ENCODE results near the gene IKZF3.

The IKZF3 gene

DNA sequence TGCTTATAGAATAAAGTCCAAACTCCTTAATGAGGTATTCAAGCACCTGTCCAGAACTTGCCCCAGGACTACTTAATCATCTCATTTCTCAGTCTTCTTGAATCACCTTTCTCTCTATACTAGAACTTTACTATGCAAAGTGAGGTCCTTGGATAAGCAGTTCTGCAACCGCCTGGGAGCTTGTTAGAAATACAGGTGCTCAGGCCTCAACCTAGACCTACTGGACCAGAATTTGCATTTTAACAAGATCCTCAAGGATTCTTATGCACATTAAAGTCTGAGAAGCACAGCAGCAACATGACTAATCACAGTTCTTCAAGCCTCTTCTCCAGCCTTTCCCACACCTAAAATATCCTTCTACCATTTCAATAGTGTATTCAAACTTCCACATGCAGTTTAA lies 64.7 kb downstream of the IKZF3 start:
- no peaks in the 10 kb centered on the region for H4K20me1 ChIP-seq (ENCODE audit: insufficient read depth)
- peak overlapping the region; percentile 77 for H3K4me2 ChIP-seq
- H3K36me3 ChIP-seq (ENCODE audit: insufficient read depth): peaks cover 5% of the 10 kb centered on the region; the same call in 1 of the 2 replicates
- H3K79me2 ChIP-seq (ENCODE audit: insufficient read depth, low read depth): peaks cover 67% of the 10 kb centered on the region
- H3K4me3 ChIP-seq (IDR thresholded peaks at IDR 0.05; ENCODE audit: insufficient read depth, low read depth, low read length): no peak overlapping the region
- peak overlapping the region; percentile 33; the same call in 1 of the 2 replicates for H3K9ac ChIP-seq
- no peak overlapping the region for H2AFZ ChIP-seq (ENCODE audit: low read depth)
- peaks cover 98% of the 10 kb centered on the region for H3K4me1 ChIP-seq (ENCODE audit: low read depth, poor library complexity, severe bottlenecking)
- TF ChIP-seq, protein P1, sequence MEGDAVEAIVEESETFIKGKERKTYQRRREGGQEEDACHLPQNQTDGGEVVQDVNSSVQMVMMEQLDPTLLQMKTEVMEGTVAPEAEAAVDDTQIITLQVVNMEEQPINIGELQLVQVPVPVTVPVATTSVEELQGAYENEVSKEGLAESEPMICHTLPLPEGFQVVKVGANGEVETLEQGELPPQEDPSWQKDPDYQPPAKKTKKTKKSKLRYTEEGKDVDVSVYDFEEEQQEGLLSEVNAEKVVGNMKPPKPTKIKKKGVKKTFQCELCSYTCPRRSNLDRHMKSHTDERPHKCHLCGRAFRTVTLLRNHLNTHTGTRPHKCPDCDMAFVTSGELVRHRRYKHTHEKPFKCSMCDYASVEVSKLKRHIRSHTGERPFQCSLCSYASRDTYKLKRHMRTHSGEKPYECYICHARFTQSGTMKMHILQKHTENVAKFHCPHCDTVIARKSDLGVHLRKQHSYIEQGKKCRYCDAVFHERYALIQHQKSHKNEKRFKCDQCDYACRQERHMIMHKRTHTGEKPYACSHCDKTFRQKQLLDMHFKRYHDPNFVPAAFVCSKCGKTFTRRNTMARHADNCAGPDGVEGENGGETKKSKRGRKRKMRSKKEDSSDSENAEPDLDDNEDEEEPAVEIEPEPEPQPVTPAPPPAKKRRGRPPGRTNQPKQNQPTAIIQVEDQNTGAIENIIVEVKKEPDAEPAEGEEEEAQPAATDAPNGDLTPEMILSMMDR (conservative IDR thresholded peaks at IDR 0.05; ENCODE audit: low read depth, low read length): no peak
- no peaks in the 10 kb centered on the region for H3K27me3 ChIP-seq (ENCODE audit: insufficient read depth, low read depth)
- peak overlapping the region; percentile 86; the same call in 1 of the 2 replicates for H3K27ac ChIP-seq

DNA sequence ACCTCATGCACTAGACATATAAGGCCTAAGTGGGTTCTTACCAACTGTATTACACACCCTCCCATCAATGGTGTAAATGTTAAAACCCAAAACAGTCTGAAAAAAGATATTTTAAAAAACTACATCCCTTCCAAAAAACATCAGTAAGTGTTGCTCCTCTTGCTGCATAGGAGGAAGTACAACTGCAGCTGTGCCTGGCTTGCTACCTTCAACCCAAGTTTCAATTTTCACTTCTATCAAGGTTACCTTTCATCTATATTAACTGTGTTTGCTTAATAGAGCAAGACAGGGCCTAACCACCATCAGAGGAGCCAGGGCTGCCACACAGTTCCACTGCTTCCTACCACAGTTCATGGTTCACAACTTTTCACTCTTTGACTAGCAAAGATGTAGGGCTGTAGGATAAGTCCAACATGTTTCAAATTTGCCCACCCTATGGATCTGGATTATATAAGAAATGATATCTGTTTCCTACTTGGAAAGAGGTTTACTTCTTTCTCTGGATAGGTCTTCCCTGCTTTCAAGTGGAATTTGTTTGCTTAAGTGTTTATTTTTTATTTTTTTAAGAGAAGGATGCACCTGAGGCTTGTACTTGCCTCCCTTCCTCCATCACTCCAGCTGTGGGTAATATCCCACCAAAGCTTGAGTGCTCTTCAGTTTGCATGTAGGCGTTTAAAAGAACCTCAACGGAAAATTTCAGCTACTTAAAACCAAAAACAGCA lies 69.7 kb downstream of the IKZF3 start:
- Histone ChIP-seq H3K27ac (peak overlapping the region; percentile 83), H3K4me2 (peak overlapping the region; percentile 64), H3K9ac (peak overlapping the region; percentile 12; the same call in 1 of the 2 replicates), H4K20me1 (ENCODE audit: insufficient read depth) (no peaks in the 10 kb centered on the region), H2AFZ (ENCODE audit: low read depth) (no peak overlapping the region), H3K4me1 (ENCODE audit: low read depth, poor library complexity, severe bottlenecking) (peaks cover 96% of the 10 kb centered on the region), H3K4me3 (IDR thresholded peaks at IDR 0.05; ENCODE audit: insufficient read depth, low read depth, low read length) (no peak overlapping the region), H3K27me3 (ENCODE audit: insufficient read depth, low read depth) (no peaks in the 10 kb centered on the region), H3K36me3 (ENCODE audit: insufficient read depth) (peaks cover 15% of the 10 kb centered on the region; the same call in 1 of the 2 replicates), H3K79me2 (ENCODE audit: insufficient read depth, low read depth) (peaks cover 76% of the 10 kb centered on the region)
- TF ChIP-seq, protein P1 (conservative IDR thresholded peaks at IDR 0.05; ENCODE audit: low read depth, low read length): no peak

DNA sequence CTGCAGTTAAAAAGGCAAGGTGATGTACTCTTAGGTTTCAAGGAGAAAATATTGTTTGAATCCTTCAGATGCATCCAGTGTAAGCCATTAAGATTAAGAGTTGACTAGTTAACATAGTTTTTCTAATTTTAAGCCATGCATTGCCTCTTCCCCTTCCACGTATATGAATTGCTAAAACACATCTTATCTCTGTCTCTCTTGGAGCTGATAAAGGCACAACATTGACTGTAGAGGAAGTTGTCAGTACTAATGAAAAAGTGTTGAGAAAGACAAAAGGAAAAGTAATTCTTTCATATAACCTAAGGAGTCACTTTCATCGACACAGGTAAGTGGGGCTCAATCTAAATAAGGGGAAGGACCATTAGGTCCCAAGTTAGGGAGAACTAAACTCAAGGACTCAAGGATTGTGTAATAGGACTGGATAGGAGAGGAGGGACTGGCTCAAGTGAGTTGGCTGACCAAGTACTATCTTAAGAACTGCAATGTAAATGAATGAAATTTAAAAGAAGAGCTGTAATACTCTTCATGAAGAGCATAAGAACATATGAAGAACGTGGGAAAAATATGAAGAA lies 70.7 kb downstream of the IKZF3 start:
- peaks cover 67% of the 10 kb centered on the region for H3K79me2 ChIP-seq (ENCODE audit: insufficient read depth, low read depth)
- H4K20me1 ChIP-seq (ENCODE audit: insufficient read depth): no peaks in the 10 kb centered on the region
- peak overlapping the region; percentile 12; the same call in 1 of the 2 replicates for H3K9ac ChIP-seq
- H3K36me3 ChIP-seq (ENCODE audit: insufficient read depth): peaks cover 10% of the 10 kb centered on the region; the same call in 1 of the 2 replicates
- no peak overlapping the region for H2AFZ ChIP-seq (ENCODE audit: low read depth)
- TF ChIP-seq, protein P1 (conservative IDR thresholded peaks at IDR 0.05; ENCODE audit: low read depth, low read length): no peak
- peak overlapping the region; percentile 64 for H3K4me2 ChIP-seq
- H3K27ac ChIP-seq: peak overlapping the region; percentile 83
- H3K27me3 ChIP-seq (ENCODE audit: insufficient read depth, low read depth): no peaks in the 10 kb centered on the region
- H3K4me3 ChIP-seq (IDR thresholded peaks at IDR 0.05; ENCODE audit: insufficient read depth, low read depth, low read length): no peak overlapping the region
- H3K4me1 ChIP-seq (ENCODE audit: low read depth, poor library complexity, severe bottlenecking): peaks cover 90% of the 10 kb centered on the region

DNA sequence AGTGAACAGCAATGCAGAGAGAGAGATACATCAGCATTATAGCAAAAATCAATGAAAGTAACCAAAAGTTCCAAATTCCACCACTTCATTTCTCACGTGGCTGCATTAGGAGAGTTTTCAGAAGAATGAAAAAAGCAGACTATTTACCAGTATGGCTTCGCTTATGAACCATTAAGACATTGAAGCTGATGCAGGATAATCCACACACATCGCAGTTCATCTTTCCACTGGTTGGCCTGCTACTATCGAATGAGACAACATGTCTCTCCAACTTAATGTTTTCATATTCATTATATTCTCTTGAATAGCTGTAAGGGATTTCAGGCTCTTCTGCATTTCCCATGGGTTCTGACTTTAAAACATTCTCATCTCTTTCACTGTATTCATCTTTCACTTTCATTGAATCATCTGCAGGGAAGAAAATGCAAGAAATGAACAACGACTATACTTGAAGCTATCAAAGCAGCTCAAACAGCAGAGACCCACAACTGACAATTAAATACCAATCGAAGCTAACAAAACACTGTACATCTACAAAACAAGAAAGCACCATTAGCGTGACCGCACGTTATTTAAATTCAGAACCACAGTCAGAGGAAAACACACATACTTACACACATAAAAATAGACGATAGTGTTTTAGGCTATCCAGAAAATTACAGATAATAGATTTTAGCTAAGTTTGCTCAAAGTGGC lies 71.4 kb downstream of the IKZF3 start:
- H3K4me3 ChIP-seq (IDR thresholded peaks at IDR 0.05; ENCODE audit: insufficient read depth, low read depth, low read length): no peak overlapping the region
- H2AFZ ChIP-seq (ENCODE audit: low read depth): no peak overlapping the region
- no peaks in the 10 kb centered on the region for H3K27me3 ChIP-seq (ENCODE audit: insufficient read depth, low read depth)
- H3K36me3 ChIP-seq (ENCODE audit: insufficient read depth): peaks cover 10% of the 10 kb centered on the region; the same call in 1 of the 2 replicates
- H3K4me1 ChIP-seq (ENCODE audit: low read depth, poor library complexity, severe bottlenecking): peaks cover 90% of the 10 kb centered on the region
- no peak overlapping the region for H3K9ac ChIP-seq
- H3K79me2 ChIP-seq (ENCODE audit: insufficient read depth, low read depth): peaks cover 67% of the 10 kb centered on the region; the same call in 1 of the 2 replicates
- H4K20me1 ChIP-seq (ENCODE audit: insufficient read depth): no peaks in the 10 kb centered on the region
- TF ChIP-seq, protein P1 (conservative IDR thresholded peaks at IDR 0.05; ENCODE audit: low read depth, low read length): no peak
- H3K4me2 ChIP-seq: peak overlapping the region; percentile 64
- peak overlapping the region; percentile 83; the same call in 1 of the 2 replicates for H3K27ac ChIP-seq
